Activated T-cell treated with anti-CD3 and anti-CD28 coated beads for 24 hours (primary cell): ENCODE results near the gene PBLD.

Source experiments
- DNase-seq: peaks from one replicate; pipeline ENCODE4 v3.0.0-alpha.2; 2020; ENCODE audit warnings: low read depth

PBLD gene

DNA sequence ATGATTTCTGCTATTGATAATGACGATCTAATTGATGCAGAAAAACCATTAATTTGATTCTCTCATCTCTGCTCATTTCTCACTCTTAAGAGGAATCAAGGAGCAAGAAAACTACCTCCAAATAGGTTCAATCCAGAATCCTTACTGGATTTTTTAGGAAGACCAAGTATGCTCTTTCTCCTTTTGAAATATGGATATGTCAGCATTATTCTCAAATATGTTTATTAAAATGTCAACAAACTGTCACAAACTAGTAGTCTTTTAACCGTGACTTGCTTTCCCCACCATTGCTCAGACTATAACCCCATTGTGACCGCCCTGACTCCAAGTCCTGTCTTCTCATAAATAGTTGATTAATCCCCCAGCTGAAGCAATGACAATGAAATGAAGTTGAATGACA, 99.7 kb downstream of the PBLD start:
- no peak for DNase-seq
